K562 (cell line): ENCODE data around the gene NEUROD2.

Source experiments
- CCNT2 ChIP-seq: IDR thresholded peaks from 2 replicates; pipeline ENCODE4 v1.6.1; 2011; ENCODE audit warnings: borderline replicate concordance, low read depth, mild to moderate bottlenecking, moderate library complexity, mixed read lengths, low read length; ENCODE audit not compliant: insufficient read length; ENCODE audit errors: extremely low read depth
- CTCF ChIP-seq, 3 experiments: IDR thresholded peaks in 2 of 3; conservative IDR thresholded peaks in 1 of 3; 2 replicates each; pipeline ENCODE4 v1.5.1; 2011 to 2012; ENCODE audit warnings: low read length in 3 of 3, mild to moderate bottlenecking in 3 of 3, control low read depth in 2 of 3, improper control_type of control experiment in 1 of 3, inconsistent platforms in 1 of 3, low read depth in 1 of 3, mixed read lengths in 1 of 3, moderate library complexity in 1 of 3; ENCODE audit not compliant: insufficient read depth in 2 of 3
- SAFB ChIP-seq: fragments of 200-400 bp; formaldehyde crosslinking; IDR thresholded peaks from 2 replicates; pipeline ENCODE4 v1.6.1; 2017; ENCODE audit warnings: low read depth, low read length, borderline replicate concordance
- STAT6 ChIP-seq: sonication (generic); formaldehyde crosslinking; IDR thresholded peaks from 2 replicates; pipeline ENCODE4 v1.8.1; 2023; ENCODE audit warnings: mild to moderate bottlenecking, missing genetic modification reagents

GRCh38 chr17:39576187-39576586 lies 31.5 kb downstream of the NEUROD2 start:
- TF ChIP-seq SAFB = no peak
- peak; percentile 29 to 51 (median 38); a peak in 4 of 6 replicates for TF ChIP-seq CTCF (IDR thresholded peaks at IDR 0.05 in 2 of 3, conservative IDR thresholded peaks at IDR 0.05 in 1 of 3; ENCODE audit: insufficient read depth in 2 of 3, low read depth in 1 of 3, low read length in 3 of 3)
- TF ChIP-seq STAT6 (CRISPR knock-in tag) = no peak
- TF ChIP-seq CCNT2 = no peak
